DOHH2 (cell line): ENCODE data around the gene RTKN.

Experiments
- CTCF ChIP-seq: fragments of 200-600 bp; sonication (generic); IDR thresholded peaks from one replicate; pipeline ENCODE4 v1.5.1; 2014; ENCODE audit warnings: antibody characterized with exemption, mild to moderate bottlenecking, low read depth, low read length; ENCODE audit not compliant: poor library complexity, severe bottlenecking
- EZH2phosphoT487 ChIP-seq: fragments of 200-600 bp; sonication (generic); IDR thresholded peaks from 2 replicates; pipeline ENCODE4 v1.6.1; 2017; ENCODE audit warnings: borderline replicate concordance, mild to moderate bottlenecking, antibody characterized with exemption, low read length, moderate library complexity, mixed read lengths

- TF ChIP-seq CTCF: no peak
- TF ChIP-seq EZH2phosphoT487: no peak
Observed at GRCh38 chr2:74472086-74472944, 30.6 kb upstream of the RTKN start, which contains the start of gene MRPL53.
